ENCODE results near the gene POLR3B. TPM values are rescaled to one million over a fixed set of nuclear protein-coding genes. Genes with fewer than 3 reads are reported as not detected.

POLR3B gene
- total and polyA plus RNA-seq, 10 of the 15 experiments (the other 5 are each of a cell fraction or from before 2014, with no cell fraction given), result 2.3 to 10.5 (median 8.0) TPM

DNA sequence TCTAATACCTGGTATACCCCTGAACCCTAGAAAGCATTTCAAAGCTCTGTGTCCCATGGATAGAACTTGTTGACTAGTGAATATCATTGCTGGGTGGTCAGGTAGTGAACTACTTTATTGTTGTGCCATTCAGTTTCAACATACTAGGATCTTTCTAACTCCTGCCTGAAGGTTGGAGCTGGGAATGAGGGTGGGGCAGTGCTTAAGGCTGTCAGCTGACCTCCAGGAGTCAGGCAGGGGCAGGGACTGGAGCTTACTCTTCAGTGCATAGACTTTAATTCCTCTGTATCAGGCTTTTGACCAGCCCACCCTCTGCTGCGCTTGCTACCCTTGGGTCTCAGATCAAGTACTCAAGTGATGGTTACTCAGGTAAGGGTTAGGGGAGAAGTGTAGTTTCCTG, 122.7 kb downstream of the POLR3B start (continued):
- TF ChIP-seq, protein P1, sequence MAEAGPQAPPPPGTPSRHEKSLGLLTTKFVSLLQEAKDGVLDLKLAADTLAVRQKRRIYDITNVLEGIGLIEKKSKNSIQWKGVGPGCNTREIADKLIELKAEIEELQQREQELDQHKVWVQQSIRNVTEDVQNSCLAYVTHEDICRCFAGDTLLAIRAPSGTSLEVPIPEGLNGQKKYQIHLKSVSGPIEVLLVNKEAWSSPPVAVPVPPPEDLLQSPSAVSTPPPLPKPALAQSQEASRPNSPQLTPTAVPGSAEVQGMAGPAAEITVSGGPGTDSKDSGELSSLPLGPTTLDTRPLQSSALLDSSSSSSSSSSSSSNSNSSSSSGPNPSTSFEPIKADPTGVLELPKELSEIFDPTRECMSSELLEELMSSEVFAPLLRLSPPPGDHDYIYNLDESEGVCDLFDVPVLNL (IDR thresholded peaks at IDR 0.05; ENCODE audit: low read depth, low read length), result no peak
- TF ChIP-seq IRF4 (IDR thresholded peaks at IDR 0.05; ENCODE audit: low read depth, low read length) (no peak), RCOR1 (conservative IDR thresholded peaks at IDR 0.05; ENCODE audit: low read depth, low read length) (no peak), BHLHE40 (IDR thresholded peaks at IDR 0.05; ENCODE audit: borderline replicate concordance in 1 of 2, low read depth in 2 of 2, low read length in 1 of 2) (no peak), BMI1 (IDR thresholded peaks at IDR 0.05; ENCODE audit: borderline replicate concordance) (no peak)

DNA sequence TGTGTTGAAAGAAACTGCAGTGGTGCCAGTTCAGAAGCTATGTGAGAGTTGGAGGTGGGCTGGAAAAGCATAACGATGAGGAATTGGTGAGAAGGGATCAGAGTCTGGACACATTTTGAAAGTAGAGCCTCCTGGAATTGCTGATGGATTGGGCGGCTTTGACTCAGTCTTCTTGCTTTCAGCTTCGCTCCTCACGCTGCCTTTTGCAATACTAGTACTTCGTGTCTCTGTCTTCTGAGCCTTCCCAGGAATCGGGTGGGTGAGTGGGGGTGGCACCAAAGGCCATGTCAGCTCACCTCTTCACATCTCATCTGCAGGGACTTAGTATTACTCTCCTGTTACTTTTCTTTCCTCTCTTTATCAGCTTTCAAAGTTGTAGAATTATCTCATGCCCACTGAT, 123.7 kb downstream of the POLR3B start:
- intact Hi-C loops (cut with micrococcal nuclease; ENCODE audit: unreplicated experiment) (no loop called here), in situ Hi-C loops (cut with MboI) (no loop called here)
- Histone ChIP-seq H3K4me3 (no peak overlapping the region), H3K27me3 (replicated peaks in 1 of 2; ENCODE audit: control insufficient read depth in 2 of 2, insufficient read depth in 2 of 2, low read length in 1 of 2) (no peaks in the 10 kb centered on the region), H3K4me1 (ENCODE audit: control insufficient read depth, insufficient read depth, low read length) (no peaks in the 10 kb centered on the region), H3K79me2 (ENCODE audit: control insufficient read depth, insufficient read depth, low read length) (no peaks in the 10 kb centered on the region), H4K20me1 (ENCODE audit: control insufficient read depth, insufficient read depth) (no peaks in the 10 kb centered on the region), H3K9me3 (replicated peaks; ENCODE audit: control insufficient read depth, insufficient read depth, low read length) (no peaks in the 10 kb centered on the region), H3K36me3 (ENCODE audit: control insufficient read depth in 2 of 2, insufficient read depth in 2 of 2, low read length in 1 of 2) (no peaks in the 10 kb centered on the region; a peak in 1 of 4 replicates), H2AFZ (ENCODE audit: control insufficient read depth, low read depth, low read length) (no peak overlapping the region), H3K27ac (ENCODE audit: control insufficient read depth, insufficient read depth) (no peak overlapping the region), H3K9ac (ENCODE audit: control insufficient read depth, insufficient read depth, low read length) (no peak overlapping the region), H3K4me2 (ENCODE audit: control insufficient read depth, insufficient read depth) (no peak overlapping the region)
- DNase-seq (ENCODE audit: low read depth, low spot score) (no peak), FAIRE-seq (no peak), ATAC-seq (no peak)
- TF ChIP-seq SMAD5 (IDR thresholded peaks at IDR 0.05; ENCODE audit: low read depth), result no peak
- no peak for TF ChIP-seq NFYA (IDR thresholded peaks at IDR 0.05; ENCODE audit: borderline replicate concordance, low read depth, low read length)
- no peak for TF ChIP-seq SP1 (IDR thresholded peaks at IDR 0.05; ENCODE audit: low read depth, low read length)
- TF ChIP-seq IKZF1 (conservative IDR thresholded peaks at IDR 0.05), result no peak
- TF ChIP-seq RAD21 (IDR thresholded peaks at IDR 0.05; ENCODE audit: insufficient read depth, low read depth, low read length), result no peak
- TF ChIP-seq SMC3 (IDR thresholded peaks at IDR 0.05; ENCODE audit: borderline replicate concordance, low read length), result no peak
- TF ChIP-seq, protein P2, sequence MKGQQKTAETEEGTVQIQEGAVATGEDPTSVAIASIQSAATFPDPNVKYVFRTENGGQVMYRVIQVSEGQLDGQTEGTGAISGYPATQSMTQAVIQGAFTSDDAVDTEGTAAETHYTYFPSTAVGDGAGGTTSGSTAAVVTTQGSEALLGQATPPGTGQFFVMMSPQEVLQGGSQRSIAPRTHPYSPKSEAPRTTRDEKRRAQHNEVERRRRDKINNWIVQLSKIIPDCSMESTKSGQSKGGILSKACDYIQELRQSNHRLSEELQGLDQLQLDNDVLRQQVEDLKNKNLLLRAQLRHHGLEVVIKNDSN (IDR thresholded peaks at IDR 0.05; ENCODE audit: borderline replicate concordance, extremely low read length, insufficient read depth, low read depth, low read length), result no peak
- TF ChIP-seq ZNF384 (IDR thresholded peaks at IDR 0.05; ENCODE audit: borderline replicate concordance, low read depth, low read length), result no peak
- TF ChIP-seq, protein P3, sequence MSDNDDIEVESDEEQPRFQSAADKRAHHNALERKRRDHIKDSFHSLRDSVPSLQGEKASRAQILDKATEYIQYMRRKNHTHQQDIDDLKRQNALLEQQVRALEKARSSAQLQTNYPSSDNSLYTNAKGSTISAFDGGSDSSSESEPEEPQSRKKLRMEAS (IDR thresholded peaks at IDR 0.05; ENCODE audit: low read depth, low read length), result no peak
- no peak for TF ChIP-seq YBX1 (IDR thresholded peaks at IDR 0.05)
- no peak for TF ChIP-seq FOXM1 (IDR thresholded peaks at IDR 0.05; ENCODE audit: low read depth, low read length)
- no peak for TF ChIP-seq RUNX3 (IDR thresholded peaks at IDR 0.05; ENCODE audit: low read length)
- no peak for TF ChIP-seq ZNF274 (IDR thresholded peaks at IDR 0.05; ENCODE audit: insufficient read depth, insufficient read length)
- no peak for TF ChIP-seq STAT3 (IDR thresholded peaks at IDR 0.05; ENCODE audit: low read depth, low read length)
- no peak for TF ChIP-seq CEBPB (IDR thresholded peaks at IDR 0.05; ENCODE audit: borderline replicate concordance in 1 of 2, low read depth in 2 of 2, low read length in 2 of 2)
- ChIA-PET CTCF (no interaction called here), RAD21 (ENCODE audit: unreplicated experiment) (no interaction called here), SMC1A (ENCODE audit: uncharacterized antibody, unreplicated experiment) (interaction anchor here (0.8 kb wide), 1 partner anchor 13 kb away, joined by 3 read pairs; no protein-coding TSS in a partner anchor), POLR2A (no interaction called here)
- BruUV-seq (replicated peaks), result no TSS peak
- 97% methylated on average over 6 of the region's 6 CpGs for WGBS (ENCODE audit: insufficient coverage, insufficient replicate concordance, low lambda C conversion rate, missing lambda C conversion rate)

Data from GM12878 (cell line).